Middle frontal gyrus (tissue), 1 donor: ENCODE data around the gene DIAPH3.
"Not testable (repeated sequence)": the region's sequence is repeated elsewhere in the genome, so short reads cannot be mapped to it uniquely, and the experiment has no call there.

Experiments used
- DNase-seq: peaks from one replicate; pipeline ENCODE4 v3.0.0-alpha.2; 2015; ENCODE audit warnings: low spot score; ENCODE audit errors: extremely low spot score

The DIAPH3 gene, protein sequence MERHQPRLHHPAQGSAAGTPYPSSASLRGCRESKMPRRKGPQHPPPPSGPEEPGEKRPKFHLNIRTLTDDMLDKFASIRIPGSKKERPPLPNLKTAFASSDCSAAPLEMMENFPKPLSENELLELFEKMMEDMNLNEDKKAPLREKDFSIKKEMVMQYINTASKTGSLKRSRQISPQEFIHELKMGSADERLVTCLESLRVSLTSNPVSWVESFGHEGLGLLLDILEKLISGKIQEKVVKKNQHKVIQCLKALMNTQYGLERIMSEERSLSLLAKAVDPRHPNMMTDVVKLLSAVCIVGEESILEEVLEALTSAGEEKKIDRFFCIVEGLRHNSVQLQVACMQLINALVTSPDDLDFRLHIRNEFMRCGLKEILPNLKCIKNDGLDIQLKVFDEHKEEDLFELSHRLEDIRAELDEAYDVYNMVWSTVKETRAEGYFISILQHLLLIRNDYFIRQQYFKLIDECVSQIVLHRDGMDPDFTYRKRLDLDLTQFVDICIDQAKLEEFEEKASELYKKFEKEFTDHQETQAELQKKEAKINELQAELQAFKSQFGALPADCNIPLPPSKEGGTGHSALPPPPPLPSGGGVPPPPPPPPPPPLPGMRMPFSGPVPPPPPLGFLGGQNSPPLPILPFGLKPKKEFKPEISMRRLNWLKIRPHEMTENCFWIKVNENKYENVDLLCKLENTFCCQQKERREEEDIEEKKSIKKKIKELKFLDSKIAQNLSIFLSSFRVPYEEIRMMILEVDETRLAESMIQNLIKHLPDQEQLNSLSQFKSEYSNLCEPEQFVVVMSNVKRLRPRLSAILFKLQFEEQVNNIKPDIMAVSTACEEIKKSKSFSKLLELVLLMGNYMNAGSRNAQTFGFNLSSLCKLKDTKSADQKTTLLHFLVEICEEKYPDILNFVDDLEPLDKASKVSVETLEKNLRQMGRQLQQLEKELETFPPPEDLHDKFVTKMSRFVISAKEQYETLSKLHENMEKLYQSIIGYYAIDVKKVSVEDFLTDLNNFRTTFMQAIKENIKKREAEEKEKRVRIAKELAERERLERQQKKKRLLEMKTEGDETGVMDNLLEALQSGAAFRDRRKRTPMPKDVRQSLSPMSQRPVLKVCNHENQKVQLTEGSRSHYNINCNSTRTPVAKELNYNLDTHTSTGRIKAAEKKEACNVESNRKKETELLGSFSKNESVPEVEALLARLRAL

DNA sequence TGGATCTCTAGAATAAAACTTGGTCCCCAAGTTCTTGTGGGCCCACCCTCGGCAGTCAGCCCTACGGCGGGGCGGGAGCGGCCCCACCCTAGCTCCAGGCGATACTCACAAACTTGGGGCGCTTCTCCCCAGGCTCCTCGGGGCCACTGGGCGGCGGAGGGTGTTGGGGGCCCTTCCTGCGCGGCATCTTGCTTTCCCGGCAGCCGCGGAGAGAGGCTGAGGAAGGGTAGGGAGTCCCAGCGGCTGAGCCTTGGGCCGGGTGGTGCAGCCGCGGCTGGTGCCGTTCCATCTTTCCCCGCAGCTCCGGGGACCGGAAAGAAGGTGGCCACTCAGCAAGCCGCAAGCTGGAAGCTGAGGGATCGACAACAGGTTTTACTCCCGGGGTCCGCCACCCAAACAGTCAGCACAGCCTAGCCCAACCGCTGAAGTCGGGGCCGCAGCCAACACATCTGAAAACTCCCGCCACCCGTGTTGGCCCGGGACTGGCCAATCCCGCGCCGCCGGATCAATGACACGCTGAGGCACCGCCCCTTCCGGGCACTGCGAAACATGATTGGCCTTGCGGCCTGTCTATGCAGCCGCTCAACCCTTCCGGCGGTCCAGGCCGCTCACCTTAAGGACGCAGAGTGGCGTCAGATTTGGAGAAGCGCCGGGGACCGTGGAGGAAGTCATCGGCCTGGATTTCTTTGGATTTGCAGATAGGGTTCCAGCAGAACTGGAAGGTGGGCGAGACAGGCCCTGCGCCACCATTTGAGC lies at the start of gene DIAPH3:
Gene DIAPH3 (minus strand): TSS at position 451 of the 756 bp plus-strand sequence. CDS start 162 bp downstream, at position 289.
- peak; percentile 94 for DNase-seq

DNA sequence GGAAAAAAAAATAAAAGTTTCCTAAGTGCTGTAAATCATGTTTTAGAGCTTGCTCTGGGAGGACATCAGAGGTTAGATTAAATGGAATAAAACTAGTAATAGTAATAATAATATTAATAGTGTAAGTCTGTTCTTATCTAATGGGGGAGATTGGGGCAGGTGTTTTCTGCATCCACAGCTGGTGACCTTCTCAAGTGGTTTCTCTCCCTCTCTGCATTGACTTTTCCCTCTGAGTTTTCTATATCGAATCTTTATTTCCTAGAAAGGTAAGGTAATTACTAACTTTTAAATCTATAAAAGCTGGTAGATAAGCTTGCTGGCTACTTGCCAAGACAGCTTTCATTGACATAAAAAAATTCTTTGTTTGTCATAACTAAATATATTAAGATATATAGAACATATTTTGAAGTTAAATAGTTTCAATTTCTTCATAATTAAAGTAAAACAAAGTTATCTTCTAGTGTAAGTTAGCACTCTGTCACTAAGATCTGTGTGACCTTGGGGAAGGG lies 49.6 kb upstream of the DIAPH3 start:
- DNase-seq = no peak

DNA sequence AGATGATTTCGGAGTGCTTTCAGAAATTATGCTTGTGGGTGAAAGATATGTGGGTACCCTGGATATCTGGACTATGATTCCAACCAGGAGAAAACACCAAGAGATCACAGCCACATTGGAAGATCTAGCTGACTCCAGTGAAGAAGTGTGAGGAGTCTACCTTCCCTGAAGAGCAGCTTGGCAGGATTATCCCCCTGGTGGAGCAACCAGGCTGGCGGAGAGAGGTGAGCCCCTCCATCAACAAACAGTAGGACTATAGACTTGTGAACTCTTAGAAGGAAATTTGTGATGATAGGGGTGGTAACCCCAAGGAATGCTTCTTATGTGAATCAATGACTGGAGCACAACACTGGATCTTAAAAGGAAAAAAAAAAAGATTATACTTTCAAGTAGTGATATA lies 47.8 kb upstream of the DIAPH3 start:
- no peak for DNase-seq

DNA sequence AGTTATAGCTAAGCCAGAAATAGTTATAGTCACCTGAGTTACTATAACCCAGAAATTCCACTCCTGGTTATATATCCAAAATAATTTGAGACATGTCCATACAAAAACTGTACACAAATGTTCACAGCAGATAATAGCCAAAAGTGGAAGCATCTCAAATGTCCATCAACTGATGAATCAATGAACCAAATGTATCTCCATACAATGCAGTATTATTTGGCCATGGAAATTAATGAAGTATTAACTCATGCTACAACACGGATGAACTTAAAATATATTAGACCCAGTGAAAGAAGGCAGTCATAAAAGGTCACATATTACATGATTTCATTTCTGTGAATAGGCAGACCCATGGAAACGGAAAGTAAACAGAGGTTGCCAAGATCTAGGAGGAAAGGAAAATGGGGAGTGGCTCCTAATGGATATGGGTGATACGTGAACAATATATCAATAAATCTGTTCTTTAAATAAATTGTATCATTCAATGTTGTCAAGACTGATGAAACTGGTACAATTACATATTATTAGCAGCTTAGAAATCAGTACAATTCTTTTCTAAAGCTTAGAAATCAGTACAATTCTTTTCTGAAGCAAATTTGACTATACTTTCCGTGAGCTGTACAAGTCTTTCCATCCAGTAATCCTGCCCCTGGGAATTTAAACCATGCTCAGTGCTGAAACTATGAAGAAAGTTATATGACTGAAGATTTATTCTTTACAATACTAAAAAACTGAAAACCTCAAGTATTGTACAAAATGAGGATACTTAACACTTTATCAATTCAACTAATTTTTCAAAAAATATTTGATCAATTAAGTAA lies 47.0 kb upstream of the DIAPH3 start:
- DNase-seq = no peak

DNA sequence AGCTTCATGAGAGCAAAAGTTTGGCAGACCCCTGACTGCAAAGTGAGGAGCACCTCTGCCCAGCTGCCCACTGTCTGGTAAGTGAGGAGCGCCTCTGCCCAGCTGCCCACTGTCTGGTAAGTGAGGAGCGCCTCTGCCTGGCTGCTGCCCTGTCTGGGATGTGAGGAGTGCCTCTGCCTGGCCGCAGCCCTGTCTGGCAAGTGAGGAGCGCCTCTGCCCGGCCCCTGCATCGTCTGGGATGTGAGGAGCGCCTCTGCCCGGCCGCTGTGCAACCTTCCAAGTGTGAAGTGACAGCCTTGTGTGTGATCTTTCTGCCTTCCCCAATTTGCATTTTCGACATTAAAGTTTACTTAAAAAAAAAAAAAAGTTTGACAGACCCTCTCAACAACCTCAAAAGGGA lies 41.8 kb upstream of the DIAPH3 start:
- DNase-seq = not testable (repeated sequence)

DNA sequence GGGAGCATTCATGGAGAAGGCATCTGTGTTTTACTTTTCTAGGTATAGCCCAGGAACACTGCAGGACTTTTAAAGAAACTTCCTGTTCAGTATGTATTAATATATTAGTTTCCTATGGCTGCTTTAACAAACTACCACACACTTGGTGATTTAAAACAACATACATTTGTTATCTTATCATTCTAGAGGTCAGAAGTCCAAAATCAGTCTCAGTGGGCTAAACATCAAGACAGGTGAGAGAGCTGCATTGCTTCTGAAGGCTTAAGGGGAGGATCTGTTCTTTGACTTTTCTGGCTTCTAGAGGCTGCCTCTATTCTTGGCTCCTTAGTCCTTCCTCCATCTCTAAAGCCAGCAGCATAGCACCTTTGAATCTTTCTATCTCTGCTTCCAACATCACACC lies 37.6 kb upstream of the DIAPH3 start:
- no peak for DNase-seq

DNA sequence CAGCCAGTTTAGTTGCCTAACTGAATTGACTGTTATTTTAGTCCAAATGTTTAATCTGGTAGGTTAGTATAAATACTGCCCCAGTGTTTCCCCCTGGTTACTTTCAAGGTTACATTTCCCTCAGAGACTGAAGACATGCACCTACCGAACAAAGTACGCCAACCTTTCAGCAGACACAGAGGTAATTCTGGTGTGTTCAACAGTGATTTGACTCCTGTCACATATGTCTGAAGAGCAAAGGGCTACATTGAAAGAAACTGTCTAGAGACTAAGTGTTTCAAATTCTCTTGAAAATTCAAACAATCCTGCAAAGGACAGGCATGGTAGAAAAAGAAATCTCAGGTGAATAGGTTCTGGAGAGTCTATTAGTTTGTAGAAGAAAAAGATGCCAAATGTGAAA lies 32.2 kb upstream of the DIAPH3 start:
- not testable (repeated sequence) for DNase-seq

DNA sequence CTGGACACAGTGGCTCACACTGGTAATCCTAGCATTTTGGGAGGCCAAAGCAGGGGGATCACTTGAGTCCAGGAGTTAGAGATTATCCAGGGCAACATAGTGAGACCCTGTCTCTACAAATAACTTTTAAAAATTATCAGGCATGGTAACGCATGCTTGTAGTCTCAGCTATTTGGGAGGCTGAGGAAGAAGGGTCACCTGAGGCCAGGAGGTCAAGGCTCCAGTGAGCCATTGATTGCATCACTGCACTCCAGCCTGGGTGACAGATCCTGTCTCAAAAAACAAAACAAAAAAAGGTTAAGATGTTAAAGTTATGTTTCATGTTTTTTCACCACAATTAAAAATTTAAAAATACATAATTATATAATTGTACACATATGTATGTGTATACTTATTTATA lies 19.2 kb upstream of the DIAPH3 start:
- no peak for DNase-seq

DNA sequence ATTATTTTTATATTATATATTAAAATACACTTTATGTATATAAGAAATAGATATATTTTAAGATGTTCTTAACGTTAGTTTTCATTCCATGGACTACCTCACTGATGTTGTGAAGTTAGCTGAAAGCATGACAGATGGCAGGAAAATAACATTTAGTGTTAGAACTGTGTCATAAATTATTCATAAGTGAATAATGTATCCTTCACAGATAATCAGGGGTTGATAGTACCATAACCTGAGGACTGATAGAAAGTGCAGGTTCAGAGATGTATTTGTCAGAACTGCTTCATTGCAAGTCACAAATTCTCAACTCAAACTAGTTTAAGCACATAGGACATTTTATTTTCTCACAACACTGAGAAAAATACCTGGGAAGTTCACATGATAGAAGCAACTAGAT lies 14.6 kb upstream of the DIAPH3 start:
- no peak for DNase-seq

DNA sequence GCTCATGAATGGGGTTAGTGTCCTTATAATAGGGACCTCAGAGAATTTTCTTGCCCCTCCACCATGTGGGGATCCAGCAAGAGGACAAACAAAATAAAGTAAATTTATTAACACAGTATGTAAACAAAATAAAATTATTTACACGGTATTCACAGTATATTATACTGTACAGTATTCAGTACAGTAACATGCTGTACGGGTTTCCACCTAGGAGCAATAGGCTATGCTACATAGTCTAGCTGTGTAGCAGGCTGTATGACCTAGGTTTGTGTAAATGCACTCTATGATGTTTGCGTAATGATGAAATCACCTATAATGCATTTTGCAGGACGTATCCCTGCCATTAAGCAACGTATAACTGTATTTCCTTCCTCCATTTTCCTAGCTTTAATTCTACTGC lies 11.8 kb upstream of the DIAPH3 start:
- no peak for DNase-seq

DNA sequence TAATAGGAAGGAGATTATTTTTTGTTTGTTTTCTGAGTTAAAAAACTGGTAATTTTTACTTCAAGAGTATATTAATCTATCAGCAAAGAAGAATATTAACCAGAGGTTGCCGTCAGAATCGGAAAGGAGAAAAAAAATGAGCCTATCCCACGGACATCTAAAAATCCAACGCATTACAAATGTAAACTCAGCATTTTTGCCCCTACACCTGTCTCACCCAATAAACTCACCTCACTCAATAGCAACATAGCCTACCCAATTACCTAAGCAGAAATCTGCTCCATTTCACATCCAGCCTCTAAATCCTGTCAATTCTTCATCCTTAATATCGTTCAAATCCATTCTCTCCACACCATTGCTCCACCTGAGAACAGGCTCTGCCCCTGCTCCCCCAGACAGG lies 10.4 kb upstream of the DIAPH3 start:
- DNase-seq = no peak

DNA sequence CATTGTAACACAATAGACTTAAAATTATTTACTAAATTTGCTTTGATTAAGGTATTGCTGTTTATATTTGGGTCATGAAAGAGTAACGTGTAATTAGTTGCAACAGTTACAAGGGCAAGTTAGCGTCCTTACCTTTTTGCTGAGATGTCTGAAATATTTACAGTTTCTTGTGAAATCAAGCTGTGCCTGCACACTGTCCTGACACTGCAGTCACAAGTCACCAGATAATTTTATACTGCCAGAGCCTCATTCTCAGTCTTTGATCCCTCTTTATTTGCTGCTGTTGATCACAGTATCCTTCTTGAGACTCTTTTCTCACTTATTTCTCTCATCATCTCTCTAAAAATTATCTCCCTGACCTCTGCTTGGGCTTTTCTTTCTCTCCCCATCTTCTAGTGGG lies 8.4 kb upstream of the DIAPH3 start:
- DNase-seq = no peak

DNA sequence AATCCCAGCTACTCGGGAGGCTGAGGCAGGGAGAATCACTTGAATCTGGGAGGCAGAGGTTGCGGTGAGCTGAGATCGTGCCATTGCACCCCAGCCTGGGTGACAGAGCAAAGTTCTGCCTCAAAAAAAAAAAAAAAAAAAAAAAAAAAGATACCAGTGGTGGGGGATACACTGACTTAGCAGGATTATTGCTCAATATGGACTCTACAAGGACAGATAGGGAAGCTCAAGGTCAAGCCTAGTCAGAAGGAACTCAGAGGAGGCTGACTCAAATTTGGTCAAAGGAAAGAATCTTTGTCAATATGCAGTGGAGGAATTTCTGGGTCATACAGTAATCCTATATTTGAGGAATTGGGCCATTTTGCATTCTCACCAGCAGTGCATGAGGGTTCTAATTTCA lies 6.7 kb upstream of the DIAPH3 start:
- DNase-seq = no peak

DNA sequence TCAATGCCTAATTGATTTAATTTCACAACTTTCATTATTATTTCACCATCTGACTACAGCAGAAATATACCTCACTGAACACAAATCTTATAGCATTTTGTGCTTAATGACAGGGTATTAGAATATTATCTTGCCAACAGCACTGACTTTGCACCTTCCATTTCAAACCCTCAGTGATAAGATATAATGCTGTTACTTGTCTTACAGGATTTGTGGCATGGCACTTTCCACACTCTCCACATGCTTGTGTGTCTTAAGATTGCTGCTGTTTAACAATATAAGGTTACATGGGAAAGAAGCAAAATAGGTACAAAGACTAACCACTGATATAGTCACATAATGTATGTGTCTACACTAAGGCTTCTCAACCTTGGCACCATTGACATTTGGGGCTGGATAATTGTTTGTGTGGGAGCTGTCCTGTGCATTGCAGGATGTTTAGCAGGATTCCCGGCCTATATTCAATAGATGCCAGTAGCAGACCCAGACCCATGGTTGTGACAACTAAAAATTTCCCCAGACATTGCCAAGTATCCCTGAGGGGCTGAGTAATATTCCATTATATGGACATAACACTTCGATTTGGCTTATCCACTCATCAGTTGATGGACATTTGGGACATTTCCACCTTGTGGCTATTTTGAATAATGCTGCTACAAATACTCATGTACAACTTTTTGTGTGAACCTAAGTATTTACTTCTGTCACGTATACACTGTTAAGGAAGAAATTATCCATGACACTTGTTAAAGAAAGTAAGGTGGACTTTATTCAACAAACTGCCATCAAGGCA lies 5.7 kb upstream of the DIAPH3 start:
- DNase-seq = no peak

DNA sequence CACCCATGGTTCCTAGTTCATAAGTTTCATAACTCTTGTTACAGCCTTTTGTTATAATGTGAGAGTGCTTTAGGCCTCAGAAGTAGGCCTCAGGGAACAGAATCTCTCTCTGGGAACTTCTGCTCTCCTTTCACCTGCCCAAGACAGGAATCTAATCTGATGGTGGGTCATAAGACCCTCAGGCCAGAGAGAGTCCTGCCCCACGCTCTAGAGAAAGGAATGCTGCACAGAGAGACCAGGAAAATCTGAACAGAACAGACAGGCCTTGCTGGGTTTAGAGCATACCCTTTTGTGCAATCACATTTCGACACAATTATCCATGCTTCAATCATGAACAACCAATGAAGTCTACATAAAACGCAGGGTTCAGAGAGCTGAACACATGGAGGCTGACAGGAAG lies 3.4 kb upstream of the DIAPH3 start:
- no peak for DNase-seq

DNA sequence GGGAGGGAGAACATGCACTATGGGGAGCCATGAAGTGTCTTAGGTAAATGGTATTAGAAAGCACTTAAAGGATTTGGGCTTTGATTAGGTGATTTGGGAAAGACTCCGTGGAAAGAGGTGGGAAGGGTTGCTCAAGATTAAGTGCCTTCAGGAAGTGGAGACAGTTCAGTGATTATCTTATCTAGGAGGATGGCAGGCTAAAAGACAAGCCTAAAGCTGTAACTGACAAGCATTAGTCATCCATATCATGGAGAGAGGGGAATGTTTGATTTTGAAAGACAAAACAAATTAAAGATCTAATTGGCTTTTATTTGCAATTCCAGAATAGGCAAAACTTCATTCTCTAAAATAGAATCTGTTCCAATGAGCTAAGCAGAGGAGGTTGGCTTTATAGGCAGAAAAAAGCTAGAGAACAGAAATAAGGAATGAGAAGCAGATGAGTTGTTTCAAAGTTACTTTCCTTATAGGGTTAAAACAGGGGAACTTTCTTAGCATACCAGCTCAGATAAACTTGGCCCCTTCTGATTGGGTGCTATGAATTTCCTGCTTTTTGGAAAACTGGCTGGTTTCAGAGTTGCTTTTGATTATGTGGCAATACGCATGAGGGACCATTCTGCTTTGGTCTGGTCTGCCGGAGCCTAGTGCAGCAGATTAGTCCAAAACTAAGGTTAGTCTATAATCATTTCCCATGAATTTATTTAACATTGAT lies 1.8 kb upstream of the DIAPH3 start:
- no peak for DNase-seq

DNA sequence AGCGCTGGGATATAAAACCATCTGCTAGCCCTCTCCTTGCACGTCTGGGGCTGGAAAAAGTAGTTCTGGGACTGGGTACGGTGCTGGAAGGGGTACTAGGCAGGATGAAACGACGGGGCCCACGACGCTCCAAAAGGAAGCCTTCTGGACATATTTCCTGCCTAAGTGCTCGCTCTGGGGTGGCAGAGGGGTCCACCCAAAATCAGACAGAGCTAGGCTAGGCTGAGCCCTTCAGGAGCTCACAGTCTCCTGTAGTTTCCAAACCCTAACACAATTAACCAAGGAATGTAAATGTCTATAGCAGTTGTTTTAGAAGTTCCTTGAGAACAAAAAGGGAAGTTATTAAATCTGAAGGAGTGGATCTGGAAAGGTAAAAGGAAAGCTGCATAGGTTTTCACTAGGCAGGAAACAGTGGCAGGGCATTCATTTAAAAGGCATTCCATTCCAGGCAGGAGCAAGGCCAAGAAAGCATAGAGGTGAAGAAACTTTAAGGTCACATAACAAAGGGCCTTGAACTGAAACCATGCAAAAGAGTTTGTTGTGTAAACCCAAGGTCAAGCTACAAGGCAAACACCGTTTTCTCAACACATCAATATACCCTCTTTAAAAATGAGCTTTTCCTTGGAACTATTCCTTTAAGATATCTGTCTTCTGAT lies 634 bp upstream of the DIAPH3 start:
- no peak for DNase-seq

DNA sequence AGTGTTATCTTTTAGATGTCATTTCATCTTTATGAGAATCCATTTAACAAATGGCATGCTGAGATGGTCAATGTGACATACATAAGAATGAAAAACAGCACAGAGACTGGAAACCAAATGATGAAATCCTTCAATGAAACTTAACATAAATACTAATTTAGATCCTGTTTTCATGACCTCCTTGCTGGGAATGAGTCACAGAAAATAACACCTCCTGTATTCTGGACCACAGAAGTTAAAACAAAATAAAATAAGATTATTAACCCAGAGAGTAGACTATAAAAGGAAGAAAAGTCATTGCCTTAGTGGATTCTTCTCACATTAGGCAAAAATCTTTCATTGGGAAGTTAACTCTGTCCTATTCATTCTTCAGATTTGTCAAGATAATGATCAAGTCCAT lies 1.6 kb downstream of the DIAPH3 start:
- no peak for DNase-seq
